Astrocyte of the spinal cord (primary cell): ENCODE data around the gene EIF3D.

Experiments
- DNase-seq: peaks from one replicate; pipeline ENCODE4 v3.0.0; 2011; ENCODE audit warnings: low read depth, low spot score
- H3K4me3 ChIP-seq: 2 replicates; pipeline ENCODE4 v1.5.1; 2011; ENCODE audit warnings: low read depth, mild to moderate bottlenecking, low read length, moderate library complexity
- in situ Hi-C: cut with HindIII; loops from 2 replicates; pipeline ENCODE4 v1.10.0; 2017; ENCODE audit warnings: low sequenced_read_pairs
- TF ChIP-seq, protein P1 (sequence below): IDR thresholded peaks from 2 replicates; pipeline ENCODE4 v1.5.1; 2012; ENCODE audit warnings: low read depth, mild to moderate bottlenecking, low read length, inconsistent platforms

The EIF3D gene

DNA sequence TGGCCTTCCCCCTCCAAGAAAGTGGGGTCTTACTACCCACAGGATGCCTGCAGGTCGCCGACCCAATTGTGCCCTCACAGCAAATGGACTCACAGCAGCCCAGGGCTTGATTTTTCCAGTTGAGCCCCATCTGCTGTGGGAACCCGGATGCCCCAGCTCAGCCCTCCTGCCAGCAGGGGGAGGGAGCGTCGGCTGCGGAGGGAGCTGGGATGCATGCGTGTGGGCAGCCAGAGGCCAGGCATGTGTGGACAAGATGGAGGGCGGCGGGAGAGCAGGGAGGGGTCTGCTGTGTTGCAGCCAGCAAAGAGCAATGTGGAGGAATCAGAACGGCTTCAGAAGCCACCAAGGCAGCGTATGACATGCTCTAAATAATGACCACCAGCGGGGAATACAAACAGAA lies 41.0 kb upstream of the EIF3D start:
- TF ChIP-seq, protein P1, sequence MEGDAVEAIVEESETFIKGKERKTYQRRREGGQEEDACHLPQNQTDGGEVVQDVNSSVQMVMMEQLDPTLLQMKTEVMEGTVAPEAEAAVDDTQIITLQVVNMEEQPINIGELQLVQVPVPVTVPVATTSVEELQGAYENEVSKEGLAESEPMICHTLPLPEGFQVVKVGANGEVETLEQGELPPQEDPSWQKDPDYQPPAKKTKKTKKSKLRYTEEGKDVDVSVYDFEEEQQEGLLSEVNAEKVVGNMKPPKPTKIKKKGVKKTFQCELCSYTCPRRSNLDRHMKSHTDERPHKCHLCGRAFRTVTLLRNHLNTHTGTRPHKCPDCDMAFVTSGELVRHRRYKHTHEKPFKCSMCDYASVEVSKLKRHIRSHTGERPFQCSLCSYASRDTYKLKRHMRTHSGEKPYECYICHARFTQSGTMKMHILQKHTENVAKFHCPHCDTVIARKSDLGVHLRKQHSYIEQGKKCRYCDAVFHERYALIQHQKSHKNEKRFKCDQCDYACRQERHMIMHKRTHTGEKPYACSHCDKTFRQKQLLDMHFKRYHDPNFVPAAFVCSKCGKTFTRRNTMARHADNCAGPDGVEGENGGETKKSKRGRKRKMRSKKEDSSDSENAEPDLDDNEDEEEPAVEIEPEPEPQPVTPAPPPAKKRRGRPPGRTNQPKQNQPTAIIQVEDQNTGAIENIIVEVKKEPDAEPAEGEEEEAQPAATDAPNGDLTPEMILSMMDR, result peak; percentile 61
- in situ Hi-C loops, result no loop called here
- no peak overlapping the region for H3K4me3 ChIP-seq
- no peak for DNase-seq

DNA sequence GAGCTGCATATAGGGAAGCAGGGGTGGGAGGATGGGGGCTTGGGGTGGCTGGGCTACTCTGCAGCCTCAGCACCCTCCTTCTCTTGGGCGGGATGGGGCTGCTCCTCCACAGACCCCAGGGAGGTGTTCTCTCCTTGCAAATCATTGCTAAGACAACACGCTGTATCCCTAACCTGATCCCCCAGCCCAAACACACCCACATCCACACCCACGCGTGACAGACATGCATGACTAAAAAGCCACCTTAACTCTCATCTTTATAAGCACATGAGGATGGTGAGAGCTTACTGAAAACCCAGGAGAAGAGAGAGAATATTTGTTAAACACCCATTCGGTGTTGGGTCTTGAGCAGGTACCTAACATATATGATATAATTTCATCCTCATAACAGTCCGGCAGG lies 39.9 kb upstream of the EIF3D start:
- DNase-seq, result no peak
- TF ChIP-seq, protein P1, result no peak
- in situ Hi-C loops, result no loop called here
- no peak overlapping the region for H3K4me3 ChIP-seq

GRCh38 chr22:36566720-36567119 lies 37.8 kb upstream of the EIF3D start:
- TF ChIP-seq, protein P1, result no peak
- no peak overlapping the region for H3K4me3 ChIP-seq
- in situ Hi-C loops, result no loop called here
- DNase-seq, result no peak

GRCh38 chr22:36565686-36566085 lies 36.7 kb upstream of the EIF3D start:
- no peak overlapping the region for H3K4me3 ChIP-seq
- in situ Hi-C loops, result no loop called here
- TF ChIP-seq, protein P1, result no peak
- no peak for DNase-seq

DNA sequence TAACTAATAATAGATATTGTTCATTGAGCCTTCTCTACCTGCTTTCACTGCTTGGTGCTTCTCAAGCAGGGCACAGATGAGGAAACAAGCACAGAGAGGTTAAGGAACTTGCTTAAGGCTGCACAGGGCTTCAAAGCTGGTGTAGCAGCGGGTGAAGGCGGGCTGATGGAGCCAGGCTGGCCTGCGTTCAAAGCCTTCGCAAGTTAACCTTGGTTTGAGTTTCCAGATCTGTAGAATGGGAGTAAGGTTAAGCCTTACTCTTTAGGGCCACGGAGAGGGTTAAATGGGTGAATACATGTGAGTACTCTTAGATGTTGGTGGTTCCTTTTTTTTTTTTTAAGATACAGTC lies 36.2 kb upstream of the EIF3D start:
- in situ Hi-C loops, result no loop called here
- TF ChIP-seq, protein P1, result no peak

DNA sequence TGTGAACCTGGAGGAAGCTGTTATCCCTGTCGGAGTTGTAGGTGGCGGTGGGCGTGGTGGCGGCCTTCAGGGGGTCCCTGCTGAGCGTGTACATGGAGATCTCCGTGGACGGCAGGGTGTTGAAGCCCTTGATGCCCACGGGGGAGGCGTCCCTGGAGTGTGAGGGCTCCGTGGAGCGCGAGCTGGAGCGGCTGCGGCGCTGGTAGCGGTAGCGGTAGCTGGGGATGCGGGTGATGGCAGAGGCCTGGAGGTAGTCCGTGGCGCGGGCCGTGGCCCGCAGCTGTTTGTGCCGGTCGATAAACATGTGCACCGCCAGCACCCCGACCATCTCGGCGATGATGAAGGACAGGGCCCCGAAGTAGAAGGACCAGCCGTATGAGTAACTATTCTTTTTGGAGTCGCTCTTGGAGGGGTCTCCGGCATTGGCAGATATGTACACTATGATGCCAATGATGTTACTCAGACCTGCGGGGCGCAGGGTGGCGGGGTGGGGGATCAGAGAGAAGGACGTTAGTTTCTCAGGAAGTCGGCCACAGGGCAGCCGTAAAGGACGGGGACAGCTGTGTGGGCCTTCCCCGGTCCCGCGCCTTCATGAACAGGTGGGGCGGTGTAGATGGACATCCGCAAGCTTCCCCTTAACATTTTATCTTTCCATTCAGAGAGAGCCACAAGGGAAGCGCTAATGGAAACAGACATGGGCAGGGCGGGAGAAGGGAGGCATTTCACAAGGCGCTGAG lies 35.6 kb upstream of the EIF3D start:
- in situ Hi-C loops, result no loop called here
- H3K4me3 ChIP-seq, result no peak overlapping the region
- DNase-seq, result no peak
- TF ChIP-seq, protein P1, result no peak

More for the DNA sequence above, 36.2 kb upstream of the EIF3D start:
- H3K4me3 ChIP-seq, result no peak overlapping the region
- DNase-seq, result no peak
